ENCODE data around the gene BAK1.
"Not testable (repeated sequence)": the region's sequence is repeated elsewhere in the genome, so short reads cannot be mapped to it uniquely, and the experiment has no call there.

GRCh38 chr6:33545292-33545691 lies 34.8 kb downstream of the BAK1 start:
- TF ChIP-seq, protein P1, sequence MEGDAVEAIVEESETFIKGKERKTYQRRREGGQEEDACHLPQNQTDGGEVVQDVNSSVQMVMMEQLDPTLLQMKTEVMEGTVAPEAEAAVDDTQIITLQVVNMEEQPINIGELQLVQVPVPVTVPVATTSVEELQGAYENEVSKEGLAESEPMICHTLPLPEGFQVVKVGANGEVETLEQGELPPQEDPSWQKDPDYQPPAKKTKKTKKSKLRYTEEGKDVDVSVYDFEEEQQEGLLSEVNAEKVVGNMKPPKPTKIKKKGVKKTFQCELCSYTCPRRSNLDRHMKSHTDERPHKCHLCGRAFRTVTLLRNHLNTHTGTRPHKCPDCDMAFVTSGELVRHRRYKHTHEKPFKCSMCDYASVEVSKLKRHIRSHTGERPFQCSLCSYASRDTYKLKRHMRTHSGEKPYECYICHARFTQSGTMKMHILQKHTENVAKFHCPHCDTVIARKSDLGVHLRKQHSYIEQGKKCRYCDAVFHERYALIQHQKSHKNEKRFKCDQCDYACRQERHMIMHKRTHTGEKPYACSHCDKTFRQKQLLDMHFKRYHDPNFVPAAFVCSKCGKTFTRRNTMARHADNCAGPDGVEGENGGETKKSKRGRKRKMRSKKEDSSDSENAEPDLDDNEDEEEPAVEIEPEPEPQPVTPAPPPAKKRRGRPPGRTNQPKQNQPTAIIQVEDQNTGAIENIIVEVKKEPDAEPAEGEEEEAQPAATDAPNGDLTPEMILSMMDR (IDR thresholded peaks at IDR 0.05; ENCODE audit: insufficient read depth, low read depth, low read length) = not testable (repeated sequence)
- not testable (repeated sequence) for TF ChIP-seq EZH2 (IDR thresholded peaks at IDR 0.05; ENCODE audit: insufficient read depth, low read length)
